ENCODE data around the gene DAPK1. TPM values are rescaled to one million over a fixed set of nuclear protein-coding genes. Genes with fewer than 3 reads are reported as not detected.

Gene DAPK1
- total RNA-seq: 2.4 and 3.0 TPM in 2 replicates

DNA sequence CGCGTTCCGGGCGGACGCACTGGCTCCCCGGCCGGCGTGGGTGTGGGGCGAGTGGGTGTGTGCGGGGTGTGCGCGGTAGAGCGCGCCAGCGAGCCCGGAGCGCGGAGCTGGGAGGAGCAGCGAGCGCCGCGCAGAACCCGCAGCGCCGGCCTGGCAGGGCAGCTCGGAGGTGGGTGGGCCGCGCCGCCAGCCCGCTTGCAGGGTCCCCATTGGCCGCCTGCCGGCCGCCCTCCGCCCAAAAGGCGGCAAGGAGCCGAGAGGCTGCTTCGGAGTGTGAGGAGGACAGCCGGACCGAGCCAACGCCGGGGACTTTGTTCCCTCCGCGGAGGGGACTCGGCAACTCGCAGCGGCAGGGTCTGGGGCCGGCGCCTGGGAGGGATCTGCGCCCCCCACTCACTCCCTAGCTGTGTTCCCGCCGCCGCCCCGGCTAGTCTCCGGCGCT, at the start of gene DAPK1:
TSS of gene DAPK1 (plus strand) at position 264 of the 442 bp plus-strand sequence. CDS start 1,211 bp downstream, outside the sequence.

DNA sequence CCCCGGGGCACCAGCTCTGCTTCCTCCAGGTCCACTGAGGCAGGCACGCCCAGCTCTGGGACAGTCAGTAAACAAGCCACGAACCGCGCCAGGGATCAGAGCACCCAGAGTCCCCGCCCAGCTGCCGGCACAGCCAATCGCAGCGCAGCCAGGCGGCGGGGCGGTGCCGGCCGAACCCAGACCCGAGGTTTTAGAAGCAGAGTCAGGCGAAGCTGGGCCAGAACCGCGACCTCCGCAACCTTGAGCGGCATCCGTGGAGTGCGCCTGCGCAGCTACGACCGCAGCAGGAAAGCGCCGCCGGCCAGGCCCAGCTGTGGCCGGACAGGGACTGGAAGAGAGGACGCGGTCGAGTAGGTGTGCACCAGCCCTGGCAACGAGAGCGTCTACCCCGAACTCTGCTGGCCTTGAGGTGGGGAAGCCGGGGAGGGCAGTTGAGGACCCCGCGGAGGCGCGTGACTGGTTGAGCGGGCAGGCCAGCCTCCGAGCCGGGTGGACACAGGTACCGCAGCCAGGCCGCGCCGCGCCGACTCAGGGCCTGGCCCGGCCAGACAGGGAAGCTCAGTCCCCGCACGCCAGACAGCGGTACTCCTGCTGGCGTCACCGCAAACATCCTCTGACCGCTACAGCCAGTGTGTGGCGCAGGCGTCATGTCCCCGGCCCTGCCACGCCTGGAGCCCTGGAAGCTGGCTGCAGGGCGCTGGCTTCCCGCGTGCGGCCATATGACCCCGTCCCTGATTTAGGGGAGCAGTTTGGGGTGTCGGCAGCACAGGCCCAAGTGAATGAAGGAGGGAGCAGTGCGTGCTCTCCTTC, 228.4 kb downstream of the DAPK1 start, which contains the start of gene CTSL:
TSS of gene CTSL (plus strand) at position 220 of the 810 bp plus-strand sequence. CDS start 1,485 bp downstream, outside the sequence.

Other genes starting within 250 kb of the DAPK1 start
- 128 and 134 TPM in 2 replicates for gene CTSL, start 228.3 kb downstream of the DAPK1 start, total RNA-seq

Data from bronchus fibroblast of lung (primary cell).